GM18858 (cell line): ENCODE measurements around the gene TENT4A.

Source experiments
- ATAC-seq: cut with Tn5 transposase; IDR thresholded peaks from one replicate; pipeline ENCODE4 v1.9.1; 2021; ENCODE audit not compliant: unreplicated experiment

TENT4A gene

GRCh38 chr5:6792911-6793471 lies 79.8 kb downstream of the TENT4A start:
- ATAC-seq = no peak

- no peak for ATAC-seq
Measured at GRCh38 chr5:6801236-6801635, 88.0 kb downstream of the TENT4A start.

DNA sequence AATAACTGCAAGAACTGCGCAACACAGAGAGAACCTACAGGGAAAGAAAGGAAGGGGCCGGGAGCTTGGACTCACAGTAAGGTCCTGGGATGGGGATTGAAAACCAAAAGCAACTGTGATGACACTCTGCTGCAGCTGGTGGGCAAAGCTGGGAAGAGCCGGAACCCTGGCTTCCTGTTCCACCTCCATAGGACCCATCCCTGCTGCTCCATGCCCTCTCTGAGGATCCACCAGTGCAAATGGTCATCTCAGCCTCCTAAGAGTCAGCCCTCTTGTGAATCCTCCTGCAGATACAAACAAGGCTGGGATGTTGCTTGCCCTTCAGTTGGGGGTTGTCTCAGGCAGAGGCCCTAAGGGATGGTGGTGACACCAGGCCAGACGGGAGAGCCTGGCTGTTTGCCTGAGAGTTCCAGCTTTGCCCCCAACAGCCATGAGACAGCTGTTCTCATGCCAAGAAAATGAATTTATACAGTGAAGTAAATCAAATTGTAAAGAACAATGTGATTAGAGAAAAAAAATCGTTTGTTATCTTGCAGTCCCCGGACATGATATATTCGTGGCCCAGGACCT lies 90.8 kb downstream of the TENT4A start:
- ATAC-seq = no peak

GRCh38 chr5:6804766-6805501 lies 91.7 kb downstream of the TENT4A start:
- no peak for ATAC-seq

DNA sequence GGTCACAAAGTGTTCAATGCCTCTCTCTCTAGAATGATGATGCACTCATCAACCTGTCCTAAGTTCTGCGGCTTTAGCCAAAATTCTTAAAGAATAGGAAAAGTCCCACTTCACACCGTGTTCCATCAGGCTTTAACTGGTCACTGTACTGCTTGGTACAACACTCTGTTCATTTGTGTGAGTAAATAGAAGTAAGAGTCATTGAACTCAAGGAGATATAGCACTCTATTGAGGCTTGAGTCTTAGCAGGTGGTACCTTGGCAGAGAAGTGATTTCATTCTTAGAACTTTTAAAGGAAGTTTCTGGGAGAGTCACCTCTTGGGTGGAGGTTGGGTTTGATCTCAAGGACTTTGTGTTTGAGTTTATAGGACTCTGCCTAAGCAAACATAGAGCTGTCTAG lies 92.6 kb downstream of the TENT4A start:
- no peak for ATAC-seq
